Transverse colon (tissue), 4 donors: ENCODE measurements around the gene SRRM4. TPM values are rescaled to one million over a fixed set of nuclear protein-coding genes. Genes with fewer than 3 reads are reported as not detected.
A peak's percentile ranks its signal among the peaks of the same experiment; 100 is the strongest.

Source experiments
- DNase-seq: peaks from one replicate; pipeline ENCODE4 v3.0.0-alpha.2; 2019
- H3K27ac ChIP-seq, 4 donors: fragments of 200-600 bp; sonication (generic); 2 replicates each; pipeline ENCODE4 v1.5.1; 2016 to 2018; ENCODE audit warnings: inconsistent platforms in 4 of 4
- H3K27me3 ChIP-seq: fragments of 200-600 bp; sonication (generic); 2 replicates; pipeline ENCODE4 v1.5.1; 2017; ENCODE audit warnings: inconsistent platforms
- H3K36me3 ChIP-seq, 4 donors: fragments of 200-600 bp; sonication (generic); 2 replicates each; pipeline ENCODE4 v1.5.1; 2017 to 2019; ENCODE audit warnings: inconsistent platforms in 4 of 4
- H3K4me1 ChIP-seq, 4 donors: fragments of 200-600 bp; sonication (generic); 2 replicates each; pipeline ENCODE4 v1.5.1; 2017 to 2020; ENCODE audit warnings: inconsistent platforms in 4 of 4
- H3K4me3 ChIP-seq, 4 donors: fragments of 200-600 bp; sonication (generic); 1 replicate in 1 of 4; 2 replicates in 3 of 4; pipeline versions ENCODE4 v1.5.1 to v1.6.1; 2017 to 2019; ENCODE audit warnings: inconsistent platforms in 4 of 4
- H3K9me3 ChIP-seq, 2 donors: fragments of 200-600 bp; sonication (generic); 2 replicates each; pipeline ENCODE4 v1.5.1; 2017 to 2019; ENCODE audit warnings: inconsistent platforms in 2 of 2
- CTCF ChIP-seq, 5 experiments: fragments of 200-600 bp in 3 of 5; fragments of 450-650 bp in 2 of 5; sonication (generic) in 3 of 5; IDR thresholded peaks; 1 replicate in 2 of 5; 2 replicates in 3 of 5; pipeline ENCODE4 v1.5.1; 2016 to 2017; ENCODE audit warnings: antibody characterized with exemption in 5 of 5, inconsistent platforms in 3 of 5, mild to moderate bottlenecking in 2 of 5, moderate library complexity in 1 of 5
- EP300 ChIP-seq: sonication (generic); formaldehyde crosslinking; IDR thresholded peaks from one replicate; pipeline ENCODE4 v1.6.1; 2017; ENCODE audit warnings: antibody characterized with exemption, low read depth
- POLR2A ChIP-seq: fragments of 450-650 bp; IDR thresholded peaks from one replicate; pipeline ENCODE4 v1.6.1; 2016; ENCODE audit warnings: antibody characterized with exemption, mild to moderate bottlenecking, moderate library complexity
- POLR2AphosphoS5 ChIP-seq, 3 donors: sonication (generic); formaldehyde crosslinking; IDR thresholded peaks; one replicate each; pipeline ENCODE4 v1.6.1; 2016; ENCODE audit warnings: antibody characterized with exemption in 3 of 3
- WGBS, 2 donors: methylation state at CpG; one replicate each; pipeline ENCODE4 v1.1.5; 2018; ENCODE audit warnings: low coverage in 1 of 2; 5-methylcytosine and 5-hydroxymethylcytosine counted together
- in situ Hi-C, 4 donors: fragments of 200-750 bp; cut with MboI; loops; one replicate each; pipeline versions ENCODE4 v1.15.0 to v1.15.1; 2017; ENCODE audit warnings: low sequenced_read_pairs in 3 of 4, low pct_ligation_motif_present in 1 of 4, low pct_unique_long_range_greater_than_20kb in 1 of 4
- intact Hi-C: fragments of 100-400 bp; cut with DNase I; formaldehyde crosslinking; loops from one replicate; pipeline ENCODE4 v1.15.1; 2023; ENCODE audit warnings: low total_unique reads
- total RNA-seq, 4 donors: library from RNA; depleted of rRNA; stranded (reverse); fragments of >200 nt; gene quantifications; one replicate each; pipeline ENCODE4 v1.1.0, GENCODE V29; 2016

SRRM4 gene
- total RNA-seq, 4 donors from 2014 or later = 0.14 TPM; not detected in 3

- in situ Hi-C loops = no loop called here
- H3K4me3 ChIP-seq = no peak overlapping the region
- peak overlapping the region in 1 of 4 donors; percentile 77 for H3K27ac ChIP-seq
- H3K36me3 ChIP-seq = no peaks in the 10 kb centered on the region
- 93 to 98% methylated on average over 6 to 16 of the region's 16 CpGs for WGBS, 2 donors
- intact Hi-C loops = no loop called here
- peaks cover 0 to 7% (median 0%) of the 10 kb centered on the region in 4 donors for H3K4me1 ChIP-seq
- no peaks in the 10 kb centered on the region for H3K9me3 ChIP-seq
- no peak for DNase-seq
- TF ChIP-seq EP300 (no peak), POLR2A (no peak), CTCF (IDR thresholded peaks at IDR 0.05) (no peak), POLR2AphosphoS5 (IDR thresholded peaks at IDR 0.05) (no peak)
- H3K27me3 ChIP-seq = no peaks in the 10 kb centered on the region
Observed at GRCh38 chr12:119195256-119195655, 213.9 kb downstream of the SRRM4 start.

DNA sequence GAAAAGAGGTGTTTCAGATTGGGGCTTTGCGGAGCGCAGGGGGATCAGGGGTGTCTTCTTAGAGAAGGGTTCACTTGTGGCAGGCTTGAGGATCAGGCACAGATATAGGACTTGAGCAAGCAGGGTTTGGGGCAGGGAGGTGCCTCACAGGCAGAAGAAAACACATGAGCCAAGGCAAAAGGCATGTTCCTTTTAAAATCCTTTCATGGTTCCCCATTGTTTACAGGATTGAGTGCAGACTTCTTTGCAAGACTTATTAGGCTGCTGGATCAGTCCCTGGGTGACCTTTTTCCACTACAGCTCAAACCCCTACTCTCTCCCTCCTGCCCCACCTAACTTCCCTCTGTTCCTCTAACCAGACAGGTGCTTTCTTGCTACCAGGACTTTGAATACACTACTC is 217.1 kb downstream of the SRRM4 start:
- no peak for DNase-seq
- WGBS, 2 donors = 50 to 85% methylated on average over 2 of the region's 2 CpGs
- Histone ChIP-seq H3K4me1 (peaks cover 0 to 7% (median 0%) of the 10 kb centered on the region in 4 donors), H3K9me3 (no peaks in the 10 kb centered on the region), H3K27ac (peak overlapping the region; percentile 53 to 85 (median 74)), H3K36me3 (no peaks in the 10 kb centered on the region), H3K4me3 (no peak overlapping the region), H3K27me3 (no peaks in the 10 kb centered on the region)
- intact Hi-C loops = no loop called here
- TF ChIP-seq POLR2AphosphoS5 (IDR thresholded peaks at IDR 0.05) = peak in 1 of 3 donors; percentile 11
- TF ChIP-seq EP300 = no peak
- in situ Hi-C loops = no loop called here

GRCh38 chr12:119200601-119201000 is 219.3 kb downstream of the SRRM4 start:
- H3K9me3 ChIP-seq = no peaks in the 10 kb centered on the region
- TF ChIP-seq POLR2AphosphoS5 (IDR thresholded peaks at IDR 0.05) = no peak
- no peak for TF ChIP-seq CTCF (IDR thresholded peaks at IDR 0.05)
- no peak for TF ChIP-seq EP300
- no peak for TF ChIP-seq POLR2A
- peak overlapping the region in 3 of 4 donors; percentile 21 to 34 (median 23) for H3K27ac ChIP-seq
- H3K27me3 ChIP-seq = no peaks in the 10 kb centered on the region
- WGBS, 2 donors = 77 to 89% methylated on average over 4 of the region's 4 CpGs
- in situ Hi-C loops = no loop called here
- intact Hi-C loops = loop anchor here (10.0 kb wide), 1 partner anchor 124 kb away; no protein-coding TSS in a partner anchor
- no peak for DNase-seq
- no peak overlapping the region for H3K4me3 ChIP-seq
- no peaks in the 10 kb centered on the region for H3K36me3 ChIP-seq
- H3K4me1 ChIP-seq = peaks cover 0 to 8% (median 5%) of the 10 kb centered on the region in 4 donors

DNA sequence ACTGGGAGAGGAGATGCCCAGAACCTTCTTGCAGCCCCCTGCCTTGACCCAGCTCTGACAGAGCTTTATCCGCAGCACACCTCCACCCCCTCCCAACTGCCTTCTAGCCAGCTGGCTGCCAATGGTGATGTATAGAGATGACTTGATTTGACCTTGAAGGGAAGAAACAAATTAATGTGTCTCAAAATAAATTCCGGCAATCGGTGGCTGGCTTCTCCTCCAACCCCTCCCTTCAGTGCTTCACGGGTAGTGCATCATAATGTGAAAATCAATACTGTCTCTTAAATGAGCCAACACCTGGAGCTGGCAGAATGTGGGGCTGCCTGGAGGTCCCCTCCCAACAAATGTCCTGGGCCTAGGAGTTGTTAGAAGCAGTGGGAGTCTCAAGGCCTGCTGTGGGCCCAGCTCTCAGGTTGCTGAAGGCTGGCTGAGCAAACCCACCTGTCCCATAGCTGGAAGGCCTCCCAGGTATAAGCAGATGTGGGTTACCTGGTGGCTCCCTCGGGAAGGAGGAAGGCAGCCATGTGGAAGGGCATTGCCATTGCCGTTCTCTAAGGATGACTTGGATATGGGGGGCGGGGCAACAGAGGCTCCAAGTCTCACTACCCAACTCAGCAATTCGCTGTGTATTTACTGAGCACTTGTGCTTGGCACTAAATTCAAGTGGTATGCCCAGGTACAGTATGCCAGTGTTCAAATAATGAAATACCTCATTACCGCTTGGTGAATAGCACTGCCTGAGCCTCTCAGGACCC is 220.6 kb downstream of the SRRM4 start:
- no peak for DNase-seq
- 77% methylated on average over 9 of the region's 9 CpGs; no CpG with 5 or more reads in 1 of the 2 donors for WGBS, 2 donors
- H3K9me3 ChIP-seq = no peaks in the 10 kb centered on the region

More for the DNA sequence above, 220.6 kb downstream of the SRRM4 start:
- Histone ChIP-seq H3K4me1 (peaks cover 0 to 8% (median 6%) of the 10 kb centered on the region in 4 donors), H3K27me3 (no peaks in the 10 kb centered on the region), H3K27ac (no peak overlapping the region), H3K4me3 (no peak overlapping the region), H3K36me3 (no peaks in the 10 kb centered on the region)
- intact Hi-C loops = loop anchor here (10.0 kb wide), 1 partner anchor 123 kb away; no protein-coding TSS in a partner anchor
- no peak for TF ChIP-seq CTCF (IDR thresholded peaks at IDR 0.05)
- in situ Hi-C loops = no loop called here
